GM19468 (cell line): ENCODE measurements around the gene FAM222A.

Experiments
- ATAC-seq: cut with Tn5 transposase; IDR thresholded peaks from one replicate; pipeline ENCODE4 v1.9.1; 2021; ENCODE audit warnings: mild to moderate bottlenecking, moderate library complexity, moderate number of reproducible peaks; ENCODE audit not compliant: unreplicated experiment; ENCODE audit errors: extremely low read depth

Gene FAM222A

DNA sequence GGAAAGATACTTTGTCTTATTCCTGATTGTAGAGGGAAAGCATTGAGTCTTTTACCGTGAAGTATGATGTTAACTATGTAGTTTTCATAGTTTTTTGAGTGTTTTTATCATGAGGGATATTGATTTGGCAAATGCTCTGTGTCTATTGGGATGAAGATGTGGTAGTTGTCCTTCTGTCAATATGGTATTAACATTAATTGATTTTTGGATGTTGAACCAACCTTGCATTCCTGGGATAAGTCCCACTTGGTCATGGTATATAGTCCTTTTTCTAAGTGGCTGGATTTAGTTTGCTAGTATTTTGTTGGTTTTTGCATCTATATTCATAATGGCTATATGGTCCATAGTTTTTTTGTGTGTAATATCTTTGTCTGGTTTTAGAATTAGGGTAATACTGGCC lies 42.8 kb downstream of the FAM222A start:
- ATAC-seq: no peak

DNA sequence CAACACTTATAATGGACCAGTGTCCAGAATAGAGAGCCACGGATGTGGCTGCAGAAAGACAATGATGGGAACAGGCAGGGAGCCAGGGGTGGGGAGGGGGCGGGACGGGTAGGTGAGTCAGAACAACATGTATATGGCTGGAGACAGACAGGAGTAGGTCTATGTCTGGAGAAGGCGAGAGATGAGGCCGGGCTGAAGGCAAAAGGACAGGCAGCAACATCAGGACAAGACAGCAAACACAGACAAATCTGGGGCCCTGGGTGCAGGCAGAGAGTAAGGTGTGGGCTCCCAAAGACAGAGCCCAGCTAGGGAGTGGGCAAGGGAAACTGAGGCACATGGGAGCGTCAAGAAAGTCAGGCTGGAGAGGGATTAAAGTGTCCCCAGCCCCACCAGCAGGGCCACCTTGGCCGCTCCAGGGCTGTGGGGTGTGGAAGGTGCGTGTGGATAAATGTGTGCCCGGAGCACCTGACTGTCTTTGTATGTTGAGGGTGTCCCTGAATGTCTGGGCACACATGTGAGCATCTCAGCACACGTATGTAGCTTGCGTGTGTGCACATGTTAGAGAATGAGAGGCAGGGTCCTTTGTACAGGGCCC lies 44.1 kb downstream of the FAM222A start:
- ATAC-seq: no peak

DNA sequence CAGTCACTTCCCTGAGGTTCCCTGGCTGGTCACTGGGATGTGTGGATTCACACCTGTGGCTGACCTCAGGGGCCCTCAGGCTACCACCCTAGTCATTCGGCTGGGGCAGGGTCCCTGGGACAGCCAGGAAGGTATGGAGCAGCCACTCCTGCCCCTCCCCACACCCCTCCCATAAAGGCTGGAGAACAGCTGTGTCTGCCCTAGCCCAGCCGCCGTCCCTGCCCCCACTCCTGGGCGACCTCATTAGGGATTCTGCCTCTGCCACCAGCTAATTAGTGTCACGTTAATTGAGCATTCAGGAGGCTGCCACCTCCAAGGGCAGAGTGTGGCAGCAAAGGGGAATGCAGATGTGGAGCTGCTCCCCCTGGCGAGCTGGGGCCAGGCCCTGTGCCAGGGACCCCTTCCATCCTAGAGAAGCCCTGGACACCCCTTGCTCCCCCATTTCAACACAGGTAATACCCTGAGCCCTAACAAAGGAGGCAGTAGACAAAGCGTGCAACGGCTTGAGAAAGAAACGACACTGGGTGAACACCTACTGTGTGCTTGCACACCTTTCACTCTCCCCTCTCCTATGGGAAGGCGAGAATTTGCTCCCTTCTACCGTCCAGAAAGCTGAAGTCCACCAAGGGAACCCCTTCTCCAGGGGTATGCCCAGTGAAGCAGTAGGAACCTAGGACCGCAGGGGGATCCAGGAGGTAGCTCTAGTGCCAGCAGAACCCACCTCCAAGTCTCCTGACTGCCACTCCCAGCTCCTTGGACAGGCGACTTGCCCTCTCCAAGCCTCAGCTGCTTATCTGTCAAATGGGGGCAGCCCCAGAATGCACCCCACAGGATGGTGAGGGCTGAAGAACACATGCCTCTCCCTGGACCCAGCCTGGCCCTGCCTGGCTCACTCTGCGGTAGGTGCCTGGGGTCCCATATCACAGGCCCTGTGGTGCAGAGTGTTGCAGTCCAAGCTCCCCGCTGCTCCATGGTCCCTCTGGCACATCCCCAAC lies 45.1 kb downstream of the FAM222A start:
- ATAC-seq: no peak

DNA sequence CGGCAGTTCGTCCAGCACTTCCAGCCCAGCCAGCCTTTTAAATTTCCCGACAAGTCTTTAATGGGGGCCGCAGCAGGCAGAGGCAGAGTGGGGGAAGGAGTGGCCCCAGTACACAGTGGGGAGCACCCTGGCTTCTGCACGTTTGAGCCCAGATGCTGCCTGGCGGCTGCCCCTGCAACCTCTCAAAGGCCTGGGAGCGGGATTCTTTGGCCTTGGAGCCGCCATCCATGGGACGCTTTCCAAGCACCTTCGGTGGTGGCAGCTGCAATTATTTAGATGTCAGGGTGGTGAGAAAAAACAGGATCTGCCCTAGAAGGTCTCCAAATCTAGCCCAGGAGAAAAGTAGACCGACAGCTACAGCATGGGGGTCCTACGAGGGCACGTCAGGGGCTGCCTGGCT lies 46.0 kb downstream of the FAM222A start:
- no peak for ATAC-seq

DNA sequence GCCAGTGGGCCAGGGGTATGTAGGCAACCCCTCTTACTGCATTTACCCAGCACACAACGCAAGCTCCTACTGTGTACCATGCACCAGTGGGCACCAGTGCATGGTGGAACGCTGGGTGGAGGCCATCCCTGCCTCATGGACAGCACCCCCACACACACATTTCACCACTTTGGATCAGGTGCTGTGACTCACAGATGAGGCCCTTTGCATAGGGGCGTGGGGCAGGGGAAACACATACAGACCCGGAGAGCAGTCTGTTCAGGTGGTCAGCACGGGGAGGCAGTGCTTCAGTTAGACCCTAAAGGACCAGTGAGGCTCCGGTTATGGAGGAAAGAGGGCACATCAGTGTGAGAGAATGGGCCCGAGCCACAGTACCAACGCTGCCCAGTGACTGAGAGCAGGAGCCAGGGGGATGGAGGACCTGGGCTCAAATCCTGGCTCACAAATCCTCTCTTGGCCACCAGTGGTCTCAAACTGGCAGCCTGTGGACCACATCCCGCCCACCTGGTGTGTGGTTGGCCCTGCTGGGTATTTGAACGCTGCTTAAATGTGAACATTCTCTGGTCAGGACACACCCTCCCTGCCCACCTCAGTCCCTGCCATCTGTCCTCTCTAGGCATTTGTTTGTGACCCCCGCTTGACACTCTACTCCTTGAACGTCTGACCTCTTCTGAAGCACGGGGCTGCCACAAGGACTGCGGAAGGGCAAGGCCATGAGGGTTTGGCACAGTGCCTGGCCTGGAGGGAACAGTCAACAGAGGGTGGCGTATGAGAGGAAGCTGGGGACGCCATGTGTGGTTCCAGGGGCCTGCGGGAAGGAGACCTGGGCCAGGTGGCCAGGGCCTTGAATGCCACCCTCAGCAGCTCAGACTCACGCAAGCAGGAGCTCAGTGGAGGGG lies 46.7 kb downstream of the FAM222A start:
- no peak for ATAC-seq

DNA sequence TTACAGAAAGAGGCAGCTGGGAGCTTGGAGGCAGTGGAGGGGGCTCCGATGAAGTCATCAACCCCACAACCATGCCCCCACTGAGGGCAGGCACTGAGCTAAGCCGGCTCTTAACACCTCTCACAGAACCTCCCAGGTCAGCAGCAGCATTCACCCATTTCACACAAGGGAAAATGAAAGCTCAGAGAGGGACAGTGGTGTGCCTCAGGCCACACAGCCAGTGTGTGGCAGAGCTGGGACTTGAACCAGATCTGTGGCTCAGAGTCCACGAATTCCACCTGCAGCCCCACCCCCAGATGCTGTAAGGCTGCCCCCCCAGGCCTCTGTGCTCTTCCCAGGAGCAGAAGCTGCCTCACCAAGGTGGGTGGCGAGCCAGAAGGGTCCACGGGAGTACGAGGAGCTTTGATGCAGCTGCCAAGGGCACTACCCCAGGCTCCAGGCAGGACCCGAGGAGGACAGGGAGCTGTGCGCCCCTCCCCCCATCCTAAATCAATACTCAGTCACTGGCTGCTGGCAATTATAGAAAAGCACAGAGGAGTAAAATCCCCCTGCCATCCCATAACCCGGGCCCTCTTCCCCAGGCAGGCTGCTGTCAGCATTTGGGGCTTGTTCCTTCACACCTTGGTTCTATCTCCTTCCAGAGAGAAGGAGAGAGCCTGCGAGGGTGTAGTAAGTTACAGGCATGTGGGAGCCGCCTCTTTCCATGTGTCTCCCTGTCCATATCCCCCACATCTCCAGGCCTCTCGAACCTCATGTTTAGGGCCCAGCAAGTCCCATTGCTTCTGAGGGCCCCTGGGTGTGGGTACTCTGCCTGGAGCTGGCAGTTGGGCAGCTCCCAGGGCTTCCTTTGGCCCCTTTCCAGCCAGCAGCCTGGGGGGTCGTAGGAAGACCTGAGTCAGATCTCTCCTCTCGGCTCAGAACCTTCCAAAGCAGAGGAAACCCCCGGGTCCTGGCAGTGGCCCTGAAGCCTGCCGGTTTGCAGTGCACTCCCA lies 47.6 kb downstream of the FAM222A start:
- no peak for ATAC-seq

DNA sequence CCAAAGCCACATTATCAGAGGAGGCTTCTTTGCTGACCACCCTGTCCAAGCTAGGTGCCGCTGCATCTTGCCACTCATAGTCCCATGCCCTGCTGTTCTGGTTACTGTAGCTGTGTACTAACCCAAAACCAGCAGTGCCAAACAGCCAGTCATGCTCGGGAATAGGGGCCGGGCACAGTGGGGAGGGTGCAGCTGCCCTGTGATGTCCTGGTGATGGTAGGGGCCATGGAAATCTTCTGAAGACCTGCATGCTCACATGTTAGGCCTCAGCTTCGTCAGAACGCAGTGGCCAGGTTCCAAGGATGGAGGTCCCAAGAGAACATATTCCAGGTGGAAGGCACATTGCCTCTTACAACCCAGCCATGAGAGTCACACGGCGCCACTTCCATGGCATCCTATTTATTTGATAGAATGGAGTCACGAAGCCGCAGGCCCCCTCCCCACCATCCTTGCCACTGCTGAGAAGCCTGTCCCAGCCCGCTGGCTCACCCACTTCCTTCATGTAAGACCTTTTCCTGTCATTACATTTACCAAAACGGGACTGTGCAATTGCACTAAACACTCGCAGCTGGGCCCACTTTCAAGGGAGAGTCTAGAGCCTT lies 48.5 kb downstream of the FAM222A start:
- ATAC-seq: no peak

DNA sequence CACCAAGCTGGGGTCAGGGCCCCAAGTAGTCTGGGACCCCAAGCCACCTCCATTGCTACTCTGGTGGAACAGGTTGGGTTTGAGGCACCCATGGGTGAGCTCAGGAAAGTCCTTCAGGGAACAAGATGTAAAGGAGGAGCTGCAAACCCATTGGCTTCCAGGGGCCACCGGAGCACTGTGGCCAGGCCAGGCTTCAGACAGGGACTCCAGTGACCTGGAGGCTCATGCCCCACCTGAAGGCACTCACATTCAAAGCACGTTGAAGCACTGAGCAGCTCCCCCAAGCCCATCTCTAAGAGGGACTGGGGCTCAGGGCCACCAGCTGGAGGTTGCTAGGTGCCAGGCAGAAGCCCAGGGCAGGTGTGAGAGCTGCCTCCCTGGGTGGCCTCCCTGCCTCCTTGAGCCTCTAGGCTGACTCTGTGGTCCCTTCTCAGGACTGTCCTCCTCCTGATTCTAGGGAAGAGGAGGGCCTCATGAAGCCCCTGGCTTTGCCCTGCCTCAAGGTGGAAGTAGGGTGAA lies 49.1 kb downstream of the FAM222A start:
- no peak for ATAC-seq

DNA sequence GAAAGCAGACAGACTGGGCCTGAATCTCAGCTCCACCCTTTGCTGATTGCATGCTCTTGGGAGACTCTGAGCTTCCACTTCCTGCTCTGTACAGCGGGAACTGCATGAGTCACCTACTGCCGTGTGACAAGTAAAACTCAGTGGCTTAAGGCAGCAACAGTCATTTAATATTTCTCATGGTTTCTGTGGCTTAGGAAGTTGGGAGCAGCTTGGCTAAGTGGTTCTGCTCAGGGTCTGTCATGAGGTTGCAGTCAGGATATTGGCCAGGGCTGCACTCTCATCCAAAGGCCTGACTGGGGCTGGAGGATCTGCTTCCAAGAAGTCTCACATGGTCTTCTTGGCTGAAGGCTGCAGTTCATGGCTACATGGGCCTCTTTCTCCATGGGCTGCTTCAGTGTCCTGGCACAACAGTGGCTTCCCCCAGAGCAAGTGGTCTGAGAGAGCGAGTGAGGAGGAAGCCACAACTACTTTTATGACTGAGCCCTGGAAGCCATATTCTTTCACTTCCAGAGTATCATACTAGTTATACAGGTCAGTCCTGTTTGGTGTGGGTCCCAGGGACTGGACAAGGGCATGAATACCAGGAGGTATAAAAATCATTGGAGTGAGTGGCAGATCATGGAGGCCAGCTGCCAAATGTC lies 49.7 kb downstream of the FAM222A start:
- no peak for ATAC-seq

DNA sequence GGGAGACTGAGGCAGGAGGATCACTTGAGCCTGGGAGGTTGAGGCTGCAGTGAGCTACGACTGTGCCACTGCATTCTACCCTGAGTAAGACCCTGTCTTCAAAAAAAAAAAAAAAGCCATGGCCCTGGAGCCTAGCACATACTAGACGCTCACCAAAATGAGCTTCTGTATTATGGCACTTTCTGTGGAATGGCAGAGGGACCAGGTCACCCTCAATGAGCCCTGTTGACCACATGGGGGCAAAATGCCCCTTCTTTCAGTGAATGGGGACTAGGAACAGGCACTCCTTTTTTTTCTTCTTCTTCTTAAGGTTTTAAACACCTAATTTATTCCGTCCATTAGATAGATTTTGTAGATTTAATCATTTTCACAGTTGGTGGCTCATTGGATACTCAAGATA lies 50.5 kb downstream of the FAM222A start:
- ATAC-seq: no peak

DNA sequence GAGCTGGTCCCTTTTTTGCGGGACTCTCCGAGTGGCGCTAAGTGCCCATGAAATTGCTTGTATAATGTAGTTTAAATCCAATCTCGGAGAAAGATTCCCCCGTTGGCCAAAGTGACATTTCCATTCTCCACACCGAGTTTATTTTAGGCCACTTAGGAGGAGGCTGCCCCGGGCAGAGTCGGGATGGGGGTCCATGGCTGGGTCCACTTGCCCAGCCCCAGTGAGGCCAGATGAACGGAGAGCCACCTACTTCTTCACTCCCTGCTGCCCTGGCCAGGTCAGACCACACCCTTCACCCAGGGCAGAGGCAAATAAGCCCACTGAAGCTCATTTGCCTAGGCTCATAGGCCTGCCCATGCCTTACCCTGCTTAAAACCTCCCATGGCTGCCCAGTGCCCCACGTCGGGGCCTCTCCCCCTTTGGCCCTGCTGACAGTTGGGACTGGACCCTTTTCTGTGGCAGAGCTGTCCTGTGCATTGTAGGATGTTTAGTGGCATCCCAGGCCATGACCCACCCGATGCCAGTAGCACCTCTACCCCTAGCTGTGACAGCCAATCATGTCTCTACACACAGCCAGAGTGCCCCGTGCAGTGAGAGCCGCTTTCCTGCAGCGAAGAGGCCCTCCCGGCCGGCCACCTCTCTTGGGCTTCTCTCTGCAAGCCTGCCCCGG lies 51.3 kb downstream of the FAM222A start:
- ATAC-seq: no peak

DNA sequence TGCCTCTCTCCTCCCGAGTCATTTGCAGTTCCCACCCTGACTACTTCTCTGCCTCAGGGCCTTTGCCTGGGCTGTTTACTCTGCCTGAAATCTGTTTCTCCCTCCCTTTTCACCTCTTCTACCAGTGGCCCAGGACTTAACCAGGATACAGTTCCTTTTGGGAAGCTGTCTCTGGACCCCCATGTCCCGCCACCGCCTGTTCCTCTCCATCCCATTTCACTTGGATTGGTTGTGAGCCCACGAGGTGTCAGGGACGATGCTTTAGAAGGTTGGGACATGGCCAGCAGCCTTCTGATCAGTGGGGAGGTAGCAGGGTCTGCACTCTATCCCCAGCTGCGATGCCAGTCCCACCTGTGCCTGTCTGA lies 51.8 kb downstream of the FAM222A start:
- ATAC-seq: no peak

DNA sequence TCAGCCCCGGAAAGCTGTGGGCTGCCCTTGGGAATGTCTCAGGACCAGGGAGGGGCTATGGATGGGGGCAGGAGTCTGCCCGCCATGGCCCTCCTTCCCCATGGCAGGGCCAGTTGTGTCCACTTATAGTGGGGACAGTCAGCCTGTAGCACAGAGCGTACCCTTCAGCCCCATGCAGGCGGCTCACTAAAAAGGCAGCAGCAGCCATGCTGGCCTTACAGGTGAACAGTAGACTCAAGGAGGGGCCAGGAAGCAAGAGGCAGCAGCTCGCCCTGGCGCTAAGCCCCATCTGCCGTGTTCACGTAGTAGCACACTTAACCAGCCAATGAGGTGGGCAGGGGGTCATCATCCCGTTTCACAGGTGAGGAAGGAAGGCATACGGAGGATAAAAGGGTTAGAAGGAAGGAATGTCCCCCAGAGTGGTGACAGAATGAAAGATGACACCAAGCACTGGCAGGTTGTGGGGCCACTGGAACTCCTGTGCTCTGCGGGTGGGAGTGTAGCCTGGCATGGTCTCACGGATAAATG lies 52.7 kb downstream of the FAM222A start:
- ATAC-seq: no peak

DNA sequence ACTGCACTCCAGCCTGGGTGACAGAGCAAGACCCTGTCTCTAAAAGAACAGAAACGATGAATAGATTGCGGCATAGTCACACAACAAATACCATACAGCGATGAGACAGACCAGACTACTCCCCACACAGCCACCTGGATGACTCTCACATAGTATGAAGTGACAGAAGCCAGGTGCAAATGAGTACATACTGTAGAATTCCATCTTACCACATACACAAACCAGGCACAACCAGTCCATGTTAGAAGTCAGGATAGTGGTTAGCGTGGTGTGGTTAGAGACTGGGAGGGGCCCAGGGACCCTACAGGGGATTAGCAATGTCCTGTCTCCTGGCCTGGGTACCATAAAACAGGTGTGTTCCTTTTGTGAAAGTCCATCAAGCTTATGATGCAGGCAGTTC lies 53.8 kb downstream of the FAM222A start:
- no peak for ATAC-seq

DNA sequence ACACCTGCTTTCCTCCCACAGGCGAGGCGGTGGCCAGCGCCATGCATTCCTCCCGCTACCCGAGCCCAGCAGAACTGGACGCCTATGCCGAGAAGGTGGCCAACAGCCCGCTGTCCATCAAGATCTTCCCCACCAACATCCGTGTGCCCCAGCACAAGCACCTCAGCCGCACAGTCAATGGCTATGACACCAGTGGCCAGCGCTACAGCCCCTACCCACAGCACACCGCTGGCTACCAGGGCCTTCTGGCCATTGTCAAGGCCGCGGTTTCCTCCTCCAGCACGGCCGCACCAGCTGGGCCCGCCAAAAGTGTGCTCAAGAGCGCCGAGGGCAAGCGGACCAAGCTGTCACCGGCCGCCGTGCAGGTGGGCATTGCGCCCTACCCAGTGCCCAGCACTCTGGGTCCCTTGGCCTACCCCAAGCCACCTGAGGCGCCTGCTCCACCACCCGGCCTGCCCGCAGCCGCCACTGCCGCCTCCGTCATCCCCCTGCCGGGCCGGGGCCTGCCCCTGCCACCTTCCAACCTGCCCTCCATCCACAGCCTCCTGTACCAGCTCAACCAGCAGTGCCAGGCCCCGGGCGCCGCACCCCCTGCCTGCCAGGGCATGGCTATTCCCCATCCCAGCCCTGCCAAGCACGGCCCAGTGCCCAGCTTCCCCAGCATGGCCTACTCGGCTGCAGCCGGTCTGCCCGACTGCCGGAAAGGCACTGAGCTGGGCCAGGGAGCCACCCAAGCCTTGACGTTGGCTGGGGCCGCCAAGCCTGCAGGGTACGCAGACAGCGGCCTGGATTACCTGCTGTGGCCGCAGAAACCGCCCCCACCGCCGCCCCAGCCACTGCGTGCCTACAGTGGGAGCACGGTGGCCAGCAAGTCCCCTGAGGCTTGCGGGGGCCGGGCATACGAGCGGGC lies 54.6 kb downstream of the FAM222A start:
- no peak for ATAC-seq

DNA sequence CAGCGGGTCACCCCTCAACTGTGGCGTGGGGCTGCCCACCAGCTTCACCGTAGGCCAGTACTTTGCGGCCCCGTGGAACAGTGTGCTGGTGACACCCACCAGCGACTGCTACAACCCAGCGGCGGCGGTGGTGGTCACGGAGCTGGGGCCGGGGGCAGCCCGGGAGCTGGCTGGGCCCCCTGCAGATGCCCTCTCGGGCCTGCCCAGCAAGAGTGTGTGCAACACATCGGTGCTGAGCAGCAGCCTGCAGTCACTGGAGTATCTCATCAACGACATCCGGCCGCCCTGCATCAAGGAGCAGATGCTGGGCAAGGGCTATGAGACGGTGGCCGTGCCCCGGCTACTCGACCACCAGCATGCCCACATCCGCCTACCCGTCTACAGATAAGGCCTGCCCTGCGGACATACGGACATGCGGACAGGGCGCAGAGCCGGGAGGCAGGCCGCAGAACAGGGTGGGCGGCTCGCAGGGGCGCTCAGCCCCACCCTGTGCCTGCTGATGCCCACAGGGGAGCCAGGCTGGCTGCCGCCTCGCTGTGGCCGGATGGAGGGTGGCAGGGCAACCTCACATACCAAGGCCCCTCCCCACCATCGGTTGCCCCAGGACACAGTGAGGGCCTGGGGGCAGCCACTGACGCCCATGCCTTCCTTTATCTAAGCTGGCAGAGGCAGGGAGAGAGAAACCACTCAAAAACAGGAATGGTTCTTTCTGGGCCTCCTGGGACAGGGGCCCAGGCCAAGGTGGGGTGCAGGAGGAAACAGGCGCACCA lies 55.5 kb downstream of the FAM222A start:
- ATAC-seq: no peak
